IPS DF 6.9 (cell line): Measurements from ENCODE around the gene TEX29.

Source experiments
- DNase-seq: peaks from one replicate; pipeline ENCODE4 v3.0.0-alpha.2; 2013; ENCODE audit warnings: low read depth, low spot score
- H3K27ac ChIP-seq: one replicate; pipeline ENCODE4 v1.5.1; 2013; ENCODE audit warnings: low read length, control low read depth
- H3K27me3 ChIP-seq: 2 replicates; pipeline ENCODE4 v1.6.1; 2013; ENCODE audit warnings: mild to moderate bottlenecking, low read length; ENCODE audit not compliant: control insufficient read depth, insufficient read depth
- H3K36me3 ChIP-seq: 2 replicates; pipeline ENCODE4 v1.6.1; 2013; ENCODE audit warnings: low read length; ENCODE audit not compliant: control insufficient read depth, insufficient read depth
- H3K4me1 ChIP-seq: 2 replicates; pipeline ENCODE4 v1.6.1; 2013; ENCODE audit warnings: low read length; ENCODE audit not compliant: control insufficient read depth, insufficient read depth
- H3K4me3 ChIP-seq: 2 replicates; pipeline ENCODE4 v1.5.1; 2013; ENCODE audit warnings: mild to moderate bottlenecking, low read length
- H3K9me3 ChIP-seq: 2 replicates; pipeline ENCODE4 v1.6.1; 2013; ENCODE audit warnings: low read length, inconsistent platforms; ENCODE audit not compliant: control insufficient read depth, insufficient read depth
- WGBS: extraction: QIAGEN DNeasy Blood & Tissue Kit; methylation state at CpG from one replicate; pipeline ENCODE4 v1.1.7; 2013; ENCODE audit warnings: mixed read lengths, missing lambda C conversion rate; ENCODE audit not compliant: insufficient read length, insufficient coverage; 5-methylcytosine and 5-hydroxymethylcytosine counted together

TEX29 gene

GRCh38 chr13:111281751-111282311 is 38.6 kb upstream of the TEX29 start:
- Histone ChIP-seq H3K27me3 (no peaks in the 10 kb centered on the region), H3K36me3 (peaks cover 31% of the 10 kb centered on the region), H3K4me3 (no peak overlapping the region), H3K4me1 (no peaks in the 10 kb centered on the region), H3K27ac (no peak overlapping the region), H3K9me3 (no peaks in the 10 kb centered on the region)
- WGBS, result no CpG with 5 or more reads among the region's 10 CpGs
- no peak for DNase-seq

DNA sequence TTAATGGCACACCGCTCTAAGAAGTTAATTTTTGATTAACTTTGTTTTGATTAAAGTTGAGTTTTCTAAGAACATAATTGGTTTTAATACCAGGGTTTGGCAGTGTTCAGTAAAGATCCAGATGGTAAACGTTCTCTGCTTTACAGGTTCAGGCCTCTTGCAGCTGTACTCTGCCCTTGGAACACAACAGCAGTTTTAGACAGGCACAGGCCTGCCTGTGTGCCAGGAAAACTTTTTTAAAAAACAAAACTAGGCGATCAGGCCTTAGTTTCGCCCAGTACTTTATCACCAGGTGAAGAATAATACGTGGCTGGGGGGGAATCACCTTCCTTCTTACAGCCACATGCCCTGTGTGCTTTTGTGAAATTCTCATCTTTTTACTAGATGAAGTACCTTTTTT is 38.0 kb upstream of the TEX29 start:
- Histone ChIP-seq H3K4me1 (no peaks in the 10 kb centered on the region), H3K4me3 (no peak overlapping the region), H3K27ac (no peak overlapping the region), H3K27me3 (no peaks in the 10 kb centered on the region), H3K36me3 (peaks cover 34% of the 10 kb centered on the region), H3K9me3 (no peaks in the 10 kb centered on the region)
- DNase-seq, result no peak
- WGBS, result no CpG with 5 or more reads among the region's 5 CpGs

DNA sequence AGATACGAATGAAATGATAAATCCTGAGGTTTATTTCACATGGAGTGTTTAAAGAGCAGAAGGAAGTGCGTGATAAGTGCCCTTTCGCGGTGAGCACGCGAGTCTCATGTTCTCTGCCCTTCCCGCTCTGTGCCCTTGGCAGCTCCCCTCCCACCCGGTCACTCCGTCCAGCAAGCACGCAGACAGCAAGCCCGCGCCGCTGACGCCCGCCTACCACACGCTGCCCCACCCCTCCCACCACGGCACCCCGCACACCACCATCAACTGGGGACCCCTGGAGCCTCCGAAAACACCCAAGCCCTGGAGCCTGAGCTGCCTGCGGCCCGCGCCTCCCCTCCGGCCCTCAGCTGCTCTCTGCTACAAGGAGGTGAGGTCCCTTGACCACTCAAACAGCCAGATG is 37.4 kb upstream of the TEX29 start:
- no peak for DNase-seq
- H3K36me3 ChIP-seq, result peaks cover 34% of the 10 kb centered on the region
- no peaks in the 10 kb centered on the region for H3K9me3 ChIP-seq
- H3K4me1 ChIP-seq, result no peaks in the 10 kb centered on the region
- no peak overlapping the region for H3K4me3 ChIP-seq
- H3K27me3 ChIP-seq, result no peaks in the 10 kb centered on the region
- no peak overlapping the region for H3K27ac ChIP-seq
- WGBS, result no CpG with 5 or more reads among the region's 23 CpGs

- WGBS, result no CpG with 5 or more reads among the region's 10 CpGs
- Histone ChIP-seq H3K27ac (no peak overlapping the region), H3K4me1 (no peaks in the 10 kb centered on the region), H3K4me3 (no peak overlapping the region), H3K9me3 (no peaks in the 10 kb centered on the region), H3K27me3 (no peaks in the 10 kb centered on the region), H3K36me3 (peaks cover 36% of the 10 kb centered on the region)
- no peak for DNase-seq
These were observed 37.0 kb upstream of the TEX29 start for GRCh38 chr13:111283457-111283856.

GRCh38 chr13:111283991-111284390 is 36.5 kb upstream of the TEX29 start:
- H3K4me3 ChIP-seq, result no peak overlapping the region
- H3K4me1 ChIP-seq, result no peaks in the 10 kb centered on the region
- no peaks in the 10 kb centered on the region for H3K27me3 ChIP-seq
- no peak overlapping the region for H3K27ac ChIP-seq
- H3K9me3 ChIP-seq, result no peaks in the 10 kb centered on the region
- no CpG with 5 or more reads among the region's 9 CpGs for WGBS
- no peak for DNase-seq
- peaks cover 36% of the 10 kb centered on the region for H3K36me3 ChIP-seq

- no CpG with 5 or more reads among the region's 14 CpGs for WGBS
- Histone ChIP-seq H3K36me3 (peaks cover 35% of the 10 kb centered on the region), H3K27ac (no peak overlapping the region), H3K4me3 (no peak overlapping the region), H3K9me3 (no peaks in the 10 kb centered on the region), H3K4me1 (no peaks in the 10 kb centered on the region), H3K27me3 (no peaks in the 10 kb centered on the region)
- DNase-seq, result no peak
These were observed 35.9 kb upstream of the TEX29 start for GRCh38 chr13:111284565-111284964.

GRCh38 chr13:111286162-111286561 is 34.3 kb upstream of the TEX29 start:
- H3K27me3 ChIP-seq, result no peaks in the 10 kb centered on the region
- H3K36me3 ChIP-seq, result peaks cover 35% of the 10 kb centered on the region
- H3K9me3 ChIP-seq, result no peaks in the 10 kb centered on the region
- no peak for DNase-seq
- H3K4me3 ChIP-seq, result no peak overlapping the region
- WGBS, result no CpG with 5 or more reads among the region's 15 CpGs
- no peak overlapping the region for H3K27ac ChIP-seq
- no peaks in the 10 kb centered on the region for H3K4me1 ChIP-seq

- Histone ChIP-seq H3K4me1 (no peaks in the 10 kb centered on the region), H3K9me3 (no peaks in the 10 kb centered on the region), H3K36me3 (peaks cover 36% of the 10 kb centered on the region), H3K4me3 (no peak overlapping the region), H3K27me3 (no peaks in the 10 kb centered on the region), H3K27ac (no peak overlapping the region)
- no CpG with 5 or more reads among the region's 7 CpGs for WGBS
- DNase-seq, result no peak
These were observed 33.7 kb upstream of the TEX29 start for GRCh38 chr13:111286749-111287148.

GRCh38 chr13:111287201-111287600 is 33.2 kb upstream of the TEX29 start:
- no peak overlapping the region for H3K4me3 ChIP-seq
- H3K4me1 ChIP-seq, result no peaks in the 10 kb centered on the region
- peaks cover 34% of the 10 kb centered on the region for H3K36me3 ChIP-seq
- WGBS, result no CpG with 5 or more reads among the region's 8 CpGs
- H3K9me3 ChIP-seq, result no peaks in the 10 kb centered on the region
- DNase-seq, result no peak
- no peaks in the 10 kb centered on the region for H3K27me3 ChIP-seq
- no peak overlapping the region for H3K27ac ChIP-seq

DNA sequence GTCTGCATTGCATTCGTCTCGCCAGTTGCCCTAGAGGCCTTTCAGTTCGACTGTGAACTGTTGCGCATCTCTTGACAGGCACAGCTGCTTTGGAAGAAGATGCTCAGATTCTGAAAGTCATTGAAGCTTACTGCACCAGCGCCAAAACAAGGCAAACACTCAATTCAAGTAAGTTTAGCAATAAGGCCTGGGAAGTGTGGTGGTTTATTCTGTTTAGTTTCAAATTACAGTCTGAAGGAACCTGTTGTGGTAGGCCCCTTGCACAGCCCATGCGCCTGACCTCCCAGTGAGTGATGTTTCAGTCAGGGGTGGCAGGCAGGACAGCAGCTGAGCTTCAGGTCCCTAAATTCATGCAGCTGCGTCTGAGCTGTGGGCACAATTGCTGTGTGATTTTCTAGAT is 32.2 kb upstream of the TEX29 start:
- Histone ChIP-seq H3K4me3 (no peak overlapping the region), H3K36me3 (peaks cover 33% of the 10 kb centered on the region), H3K4me1 (no peaks in the 10 kb centered on the region), H3K9me3 (no peaks in the 10 kb centered on the region), H3K27ac (no peak overlapping the region), H3K27me3 (no peaks in the 10 kb centered on the region)
- no CpG with 5 or more reads among the region's 7 CpGs for WGBS
- no peak for DNase-seq

DNA sequence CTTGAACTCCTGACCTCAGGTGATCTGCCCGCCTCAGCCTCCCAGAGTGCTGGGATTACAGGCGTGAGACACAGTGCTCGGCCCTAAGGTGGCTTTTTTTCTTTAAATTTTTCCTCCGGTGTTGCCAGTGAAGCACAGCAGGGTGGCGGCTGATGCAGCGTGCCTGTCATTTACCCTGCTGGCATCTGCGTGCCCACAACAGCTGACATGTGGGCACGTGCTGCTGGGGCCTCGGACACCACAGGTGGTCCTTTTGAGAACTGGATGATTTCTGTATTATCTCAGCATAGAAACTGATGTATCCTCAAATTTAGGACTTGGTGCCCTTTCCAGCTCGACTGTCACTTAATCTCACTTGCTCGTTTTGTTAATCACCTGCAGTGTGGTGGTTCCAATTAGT is 31.2 kb upstream of the TEX29 start:
- no peak overlapping the region for H3K4me3 ChIP-seq
- H3K27me3 ChIP-seq, result no peaks in the 10 kb centered on the region
- H3K4me1 ChIP-seq, result no peaks in the 10 kb centered on the region
- H3K36me3 ChIP-seq, result peaks cover 28% of the 10 kb centered on the region; the same call in 1 of the 2 replicates
- no peak overlapping the region for H3K27ac ChIP-seq
- no CpG with 5 or more reads among the region's 11 CpGs for WGBS
- H3K9me3 ChIP-seq, result no peaks in the 10 kb centered on the region
- DNase-seq, result no peak
